HEK293 (cell line): ENCODE measurements around the gene USP22.

Experiments used
- ATF2 ChIP-seq: fragments of 450-650 bp; formaldehyde crosslinking; IDR thresholded peaks from 2 replicates; pipeline ENCODE4 v1.5.1; 2016; ENCODE audit warnings: missing biosample characterization, missing genetic modification characterization, low read depth
- GLIS1 ChIP-seq: fragments of 450-650 bp; formaldehyde crosslinking; IDR thresholded peaks from 2 replicates; pipeline ENCODE4 v1.5.1; 2016; ENCODE audit warnings: missing biosample characterization, missing genetic modification characterization
- KLF17 ChIP-seq: fragments of 450-650 bp; formaldehyde crosslinking; IDR thresholded peaks from 2 replicates; pipeline ENCODE4 v1.5.1; 2016; ENCODE audit warnings: missing biosample characterization, missing genetic modification characterization
- PRDM1 ChIP-seq: fragments of 450-650 bp; formaldehyde crosslinking; IDR thresholded peaks from 2 replicates; pipeline ENCODE4; 2016; ENCODE audit warnings: missing biosample characterization, missing genetic modification characterization
- RBAK ChIP-seq: fragments of 450-650 bp; formaldehyde crosslinking; IDR thresholded peaks from 2 replicates; pipeline ENCODE4 v1.5.1; 2016; ENCODE audit warnings: missing biosample characterization, missing genetic modification characterization
- REST ChIP-seq: fragments of 450-650 bp; formaldehyde crosslinking; IDR thresholded peaks from 2 replicates; pipeline ENCODE4 v1.5.1; 2016; ENCODE audit warnings: missing biosample characterization, missing genetic modification characterization
- SP2 ChIP-seq: fragments of 450-650 bp; formaldehyde crosslinking; IDR thresholded peaks from 2 replicates; pipeline ENCODE4 v1.5.1; 2016; ENCODE audit warnings: missing biosample characterization, missing genetic modification characterization
- ZFP69B ChIP-seq: fragments of 450-650 bp; formaldehyde crosslinking; IDR thresholded peaks from 2 replicates; pipeline ENCODE4 v1.5.1; 2016; ENCODE audit warnings: missing biosample characterization, missing genetic modification characterization
- ZNF132 ChIP-seq: fragments of 450-650 bp; formaldehyde crosslinking; IDR thresholded peaks from 2 replicates; pipeline ENCODE4 v1.5.1; 2017; ENCODE audit warnings: missing biosample characterization, missing genetic modification characterization, borderline replicate concordance
- ZNF138 ChIP-seq: fragments of 450-650 bp; formaldehyde crosslinking; IDR thresholded peaks from 2 replicates; pipeline ENCODE4 v1.5.1; 2016; ENCODE audit warnings: missing biosample characterization, missing genetic modification characterization, borderline replicate concordance
- ZNF174 ChIP-seq: fragments of 450-650 bp; formaldehyde crosslinking; IDR thresholded peaks from 2 replicates; pipeline ENCODE4 v1.5.0; 2017; ENCODE audit warnings: missing biosample characterization, mild to moderate bottlenecking, missing genetic modification characterization
- ZNF184 ChIP-seq: fragments of 450-650 bp; IDR thresholded peaks from 2 replicates; pipeline ENCODE4 v1.5.1; 2018; ENCODE audit warnings: missing biosample characterization, mild to moderate bottlenecking, missing genetic modification characterization
- ZNF19 ChIP-seq: fragments of 450-650 bp; formaldehyde crosslinking; IDR thresholded peaks from 2 replicates; pipeline ENCODE4; 2016; ENCODE audit warnings: missing biosample characterization, missing genetic modification characterization, low read depth
- ZNF202 ChIP-seq: fragments of 450-650 bp; formaldehyde crosslinking; IDR thresholded peaks from 2 replicates; pipeline ENCODE4 v1.5.1; 2016; ENCODE audit warnings: missing biosample characterization, missing genetic modification characterization, borderline replicate concordance
- ZNF211 ChIP-seq: fragments of 450-650 bp; formaldehyde crosslinking; IDR thresholded peaks from 2 replicates; pipeline ENCODE4 v1.5.1; 2016; ENCODE audit warnings: low read depth, missing biosample characterization, missing genetic modification characterization
- ZNF239 ChIP-seq: fragments of 450-650 bp; formaldehyde crosslinking; IDR thresholded peaks from 2 replicates; pipeline ENCODE4 v1.5.1; 2016; ENCODE audit warnings: missing biosample characterization, missing genetic modification characterization
- ZNF24 ChIP-seq: fragments of 450-650 bp; formaldehyde crosslinking; IDR thresholded peaks from 2 replicates; pipeline ENCODE4 v1.5.1; 2016; ENCODE audit warnings: missing biosample characterization, missing genetic modification characterization
- ZNF248 ChIP-seq: fragments of 450-650 bp; formaldehyde crosslinking; IDR thresholded peaks from 2 replicates; pipeline ENCODE4 v1.5.1; 2017; ENCODE audit warnings: missing biosample characterization, missing genetic modification characterization
- ZNF366 ChIP-seq: fragments of 450-650 bp; formaldehyde crosslinking; conservative IDR thresholded peaks from 2 replicates; pipeline ENCODE4 v1.5.1; 2016; ENCODE audit warnings: missing biosample characterization, missing genetic modification characterization
- ZNF394 ChIP-seq: fragments of 450-650 bp; formaldehyde crosslinking; IDR thresholded peaks from 2 replicates; pipeline ENCODE4 v1.5.1; 2016; ENCODE audit warnings: missing biosample characterization, missing genetic modification characterization, mild to moderate bottlenecking, moderate library complexity, borderline replicate concordance
- ZNF48 ChIP-seq: fragments of 450-650 bp; formaldehyde crosslinking; IDR thresholded peaks from 2 replicates; pipeline ENCODE4 v1.5.1; 2016; ENCODE audit warnings: missing biosample characterization, missing genetic modification characterization
- ZNF501 ChIP-seq: fragments of 450-650 bp; formaldehyde crosslinking; IDR thresholded peaks from 2 replicates; pipeline ENCODE4 v1.5.1; 2016; ENCODE audit warnings: missing biosample characterization, missing genetic modification characterization
- ZNF518A ChIP-seq: fragments of 450-650 bp; formaldehyde crosslinking; conservative IDR thresholded peaks from 2 replicates; pipeline ENCODE4 v1.5.1; 2016; ENCODE audit warnings: low read depth, missing biosample characterization, missing genetic modification characterization
- ZNF621 ChIP-seq: fragments of 450-650 bp; formaldehyde crosslinking; IDR thresholded peaks from 2 replicates; pipeline ENCODE4 v1.5.1; 2017; ENCODE audit warnings: missing biosample characterization, missing genetic modification characterization
- ZNF624 ChIP-seq: fragments of 450-650 bp; formaldehyde crosslinking; IDR thresholded peaks from 2 replicates; pipeline ENCODE4 v1.5.1; 2017; ENCODE audit warnings: missing biosample characterization, missing genetic modification characterization
- ZNF645 ChIP-seq: fragments of 450-650 bp; formaldehyde crosslinking; IDR thresholded peaks from 2 replicates; pipeline ENCODE4; 2016; ENCODE audit warnings: missing biosample characterization, missing genetic modification characterization
- ZSCAN23 ChIP-seq: fragments of 450-650 bp; formaldehyde crosslinking; IDR thresholded peaks from 2 replicates; pipeline ENCODE4 v1.5.1; 2016; ENCODE audit warnings: missing biosample characterization, missing genetic modification characterization

The USP22 gene

GRCh38 chr17:21043296-21044232, 753 bp upstream of the USP22 start (continued):
- TF ChIP-seq ATF2 (tag by site-specific recombination), result 0 out of 2 replicates have a peak, but pooled peaks have one; percentile 39
- no peak for TF ChIP-seq ZNF48 (tag by site-specific recombination)
- no peak for TF ChIP-seq RBAK
- TF ChIP-seq ZNF394 (tag by site-specific recombination), result peak; percentile 68
- TF ChIP-seq ZNF184 (tag by site-specific recombination), result 0 out of 2 replicates have a peak, but pooled peaks have one; percentile 30
- no peak for TF ChIP-seq ZNF645 (tag by site-specific recombination)
- TF ChIP-seq ZFP69B, result peak; percentile 83
- 0 out of 2 replicates have a peak, but pooled peaks have one; percentile 36 for TF ChIP-seq ZSCAN23 (tag by site-specific recombination)
- TF ChIP-seq ZNF138, result no peak
- TF ChIP-seq ZNF501 (tag by site-specific recombination), result peak; percentile 98
- TF ChIP-seq ZNF211 (tag by site-specific recombination), result no peak
- no peak for TF ChIP-seq ZNF518A (tag by site-specific recombination)
- 0 out of 2 replicates have a peak, but pooled peaks have one; percentile 56 for TF ChIP-seq ZNF24
- no peak for TF ChIP-seq ZNF239
- TF ChIP-seq KLF17 (tag by site-specific recombination), result peak; percentile 81; the same call in 1 of the 2 replicates
- TF ChIP-seq ZNF366 (tag by site-specific recombination), result no peak; the same call in 1 of the 2 replicates
- peak; percentile 81 for TF ChIP-seq SP2 (tag by site-specific recombination)
- no peak for TF ChIP-seq ZNF19
- TF ChIP-seq ZNF132 (tag by site-specific recombination), result no peak
- no peak for TF ChIP-seq ZNF621
- no peak for TF ChIP-seq ZNF174 (tag by site-specific recombination)
- peak; percentile 60 for TF ChIP-seq REST (tag by site-specific recombination)
- peak; percentile 49; the same call in 1 of the 2 replicates for TF ChIP-seq GLIS1 (tag by site-specific recombination)
- no peak for TF ChIP-seq ZNF248
- TF ChIP-seq ZNF202 (tag by site-specific recombination), result no peak
- no peak for TF ChIP-seq PRDM1 (tag by site-specific recombination)
- TF ChIP-seq ZNF624 (tag by site-specific recombination), result no peak
